ENCODE measurements around the gene CDH13. TPM values are rescaled to one million over a fixed set of nuclear protein-coding genes. Genes with fewer than 3 reads are reported as not detected.

CDH13 gene
- total and polyA plus RNA-seq, 2 of the 8 experiments (the other 6 are each of a cell fraction or from before 2014, with no cell fraction given), result 2.3 to 2.4 TPM

DNA sequence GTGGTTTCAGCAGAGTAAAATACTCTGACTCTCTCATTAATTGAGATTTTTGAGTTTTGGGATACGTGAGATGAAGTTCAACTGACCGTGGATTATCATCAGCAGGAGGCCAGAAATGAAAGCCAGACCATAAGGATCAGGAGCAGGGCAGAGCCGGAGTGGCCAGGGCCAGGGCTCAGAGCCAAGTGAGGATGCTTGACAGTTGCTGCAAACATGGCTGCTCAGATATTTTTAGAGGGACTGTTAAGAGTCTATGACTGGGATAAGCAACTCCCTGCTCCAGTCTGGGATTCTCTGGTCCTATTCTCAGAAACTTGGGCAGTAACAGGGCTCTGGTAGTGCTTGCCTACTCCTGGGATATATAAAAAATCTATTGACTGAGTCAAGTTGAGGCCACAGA is 17.6 kb upstream of the CDH13 start:
- Histone ChIP-seq H3K23ac (ENCODE audit: insufficient read length) (no peak overlapping the region), H4K5ac (ENCODE audit: insufficient read length, low read depth, low read length) (no peak overlapping the region), H2BK120ac (replicated peaks; ENCODE audit: low read depth, low read length) (peak overlapping the region; percentile 33), H3K4me3 (ENCODE audit: extremely low read depth in 1 of 4, insufficient read depth in 2 of 4, low read depth in 3 of 4, low read length in 4 of 4) (no peak overlapping the region), H2BK20ac (ENCODE audit: low read length) (peak overlapping the region; percentile 34; the same call in 1 of the 2 replicates), H3K18ac (ENCODE audit: extremely low read depth, low read length) (no peak overlapping the region), H3K79me1 (ENCODE audit: low read depth, low read length) (no peaks in the 10 kb centered on the region), H2BK15ac (ENCODE audit: low read length) (no peak overlapping the region), H4K8ac (ENCODE audit: extremely low read depth, insufficient read depth, low read length) (no peak overlapping the region), H3K9me3 (ENCODE audit: insufficient read depth in 2 of 2, low read depth in 1 of 2, low read length in 1 of 2) (no peaks in the 10 kb centered on the region), H4K91ac (replicated peaks; ENCODE audit: insufficient read length, low read length) (no peak overlapping the region), H3K27me3 (replicated peaks in 1 of 4; ENCODE audit: control insufficient read depth in 3 of 4, extremely low read depth in 1 of 4, insufficient read depth in 3 of 4, low read length in 3 of 4) (peaks cover 0 to 2% (median 0%) of the 10 kb centered on the region in 4 experiments; a peak in 2 of 7 replicates), H2AFZ (ENCODE audit: low read length) (no peak overlapping the region), H3K56ac (replicated peaks; ENCODE audit: insufficient read length, low read depth, low read length) (no peak overlapping the region), H3K9ac (replicated peaks in 1 of 4; ENCODE audit: extremely low read depth in 1 of 4, low read depth in 3 of 4, low read length in 3 of 4) (no peak overlapping the region), H3K36me3 (ENCODE audit: control insufficient read depth in 2 of 4, insufficient read depth in 4 of 4, low read length in 3 of 4) (no peaks in the 10 kb centered on the region; a peak in 1 of 8 replicates), H2BK12ac (ENCODE audit: low read depth, low read length) (no peak overlapping the region), H3K79me2 (ENCODE audit: control insufficient read depth in 1 of 2, insufficient read depth in 2 of 2, low read length in 2 of 2) (no peaks in the 10 kb centered on the region), H3K4me1 (replicated peaks in 1 of 4; ENCODE audit: control insufficient read depth in 3 of 4, insufficient read depth in 4 of 4, low read length in 3 of 4) (peaks cover 8 to 12% (median 10%) of the 10 kb centered on the region in 4 experiments), H3K14ac (ENCODE audit: insufficient read length) (no peak overlapping the region), H3K27ac (ENCODE audit: low read depth, low read length) (no peak overlapping the region), H3K4ac (replicated peaks; ENCODE audit: insufficient read length, low read depth, low read length) (no peak overlapping the region), H3K4me2 (ENCODE audit: insufficient read depth in 1 of 2, low read depth in 2 of 2, low read length in 2 of 2) (no peak overlapping the region), H4K20me1 (replicated peaks in 1 of 2; ENCODE audit: control insufficient read depth in 1 of 2, insufficient read depth in 2 of 2, low read length in 2 of 2) (no peaks in the 10 kb centered on the region), H2AK5ac (ENCODE audit: low read depth, low read length) (no peak overlapping the region), H2BK5ac (ENCODE audit: low read depth, low read length) (no peak overlapping the region), H3K23me2 (ENCODE audit: low read depth, low read length) (no peaks in the 10 kb centered on the region)
- CTCF ChIA-PET (ENCODE audit: partially characterized antibody), result interaction anchor here (1.0 to 1.5 kb wide), 2 partner anchors 30 to 347 kb away, joined by 5 to 7 read pairs; no protein-coding TSS in a partner anchor
- 91% methylated on average over 3 of the region's 3 CpGs; no CpG with 5 or more reads in 1 of the 2 experiments for WGBS, 2 experiments (ENCODE audit: extremely low coverage in 1 of 2, insufficient coverage in 1 of 2, insufficient read length in 1 of 2, insufficient replicate concordance in 2 of 2, low coverage in 1 of 2, low lambda C conversion rate in 2 of 2, missing lambda C conversion rate in 1 of 2)
- no peak for TF ChIP-seq E2F6 (IDR thresholded peaks at IDR 0.05)
- no peak for TF ChIP-seq BACH1 (IDR thresholded peaks at IDR 0.05; ENCODE audit: low read length)
- no peak for TF ChIP-seq EP300 (IDR thresholded peaks at IDR 0.05; ENCODE audit: borderline replicate concordance in 1 of 2, low read depth in 2 of 2, low read length in 2 of 2)
- TF ChIP-seq JUN (IDR thresholded peaks at IDR 0.05; ENCODE audit: low read depth, low read length), result no peak
- no peak for TF ChIP-seq RXRA (IDR thresholded peaks at IDR 0.05; ENCODE audit: insufficient read depth, low read depth, low read length)
- no peak for TF ChIP-seq SP2 (IDR thresholded peaks at IDR 0.05; ENCODE audit: low read length)
- TF ChIP-seq ATF2 (IDR thresholded peaks at IDR 0.05; ENCODE audit: low read length), result no peak
- TF ChIP-seq CHD2 (IDR thresholded peaks at IDR 0.05; ENCODE audit: low read length), result no peak
- POLR2A ChIA-PET (ENCODE audit: partially characterized antibody), result no interaction called here
- DNase-seq (ENCODE audit: low read depth in 1 of 2, low spot score in 2 of 2), result no peak
- no peak for FAIRE-seq
